HEK293 (cell line): ENCODE data around the gene LCORL.
A peak's percentile ranks its signal among the peaks of the same experiment; 100 is the strongest.

ENCODE experiments used
- CTCF ChIA-PET: fragments of 350-600 bp; formaldehyde crosslinking; extraction: SDS; loops from one replicate; lab custom pipeline; 2021; ENCODE audit warnings: antibody characterized with exemption; lab: Yijun Ruan, JAX
- POLR2A ChIA-PET: fragments of 300-600 bp; formaldehyde crosslinking; extraction: SDS; loops from one replicate; lab custom pipeline; 2020; ENCODE audit warnings: antibody characterized with exemption, inconsistent platforms; lab: Yijun Ruan, JAX
- H3K27ac ChIP-seq: fragments of 200-500 bp; sonication (Bioruptor generic); 2 replicates; pipeline ENCODE4 v1.5.1; 2014; ENCODE audit warnings: low read depth, low read length, control low read depth, inconsistent platforms; ENCODE audit errors: extremely low read depth
- H3K36me3 ChIP-seq, 2 experiments: fragments of 200-500 bp in 1 of 2; sonication (Bioruptor generic) in 1 of 2; 1 replicate in 1 of 2; 2 replicates in 1 of 2; pipeline ENCODE4 v1.5.1; 2014 to 2017; ENCODE audit warnings: inconsistent platforms in 2 of 2, low read length in 2 of 2; ENCODE audit not compliant: control insufficient read depth in 2 of 2, insufficient read depth in 1 of 2
- H3K4me1 ChIP-seq: fragments of 200-500 bp; sonication (Bioruptor generic); 2 replicates; pipeline ENCODE4 v1.5.1; 2014; ENCODE audit warnings: mild to moderate bottlenecking, low read length, inconsistent platforms; ENCODE audit not compliant: control insufficient read depth, insufficient read depth
- H3K4me3 ChIP-seq: 2 replicates; pipeline ENCODE4 v1.5.1; 2011; ENCODE audit warnings: low read depth, mild to moderate bottlenecking, control low read depth, low read length, moderate library complexity
- H3K9me3 ChIP-seq: fragments of 200-500 bp; sonication (Bioruptor generic); 2 replicates; pipeline ENCODE4 v1.5.1; 2014; ENCODE audit warnings: low read depth, low read length, inconsistent platforms; ENCODE audit not compliant: control insufficient read depth, insufficient read depth
- EGR2 ChIP-seq: fragments of 450-650 bp; formaldehyde crosslinking; IDR thresholded peaks from 2 replicates; pipeline ENCODE4 v1.5.1; 2016; ENCODE audit warnings: low read depth, missing biosample characterization, missing genetic modification characterization
- GLIS1 ChIP-seq: fragments of 450-650 bp; formaldehyde crosslinking; IDR thresholded peaks from 2 replicates; pipeline ENCODE4 v1.5.1; 2016; ENCODE audit warnings: missing biosample characterization, missing genetic modification characterization
- KLF9 ChIP-seq: fragments of 450-650 bp; formaldehyde crosslinking; IDR thresholded peaks from 2 replicates; pipeline ENCODE4 v1.5.1; 2016; ENCODE audit warnings: missing biosample characterization, missing genetic modification characterization, low read depth
- PRDM10 ChIP-seq: fragments of 450-650 bp; formaldehyde crosslinking; IDR thresholded peaks from 2 replicates; pipeline ENCODE4 v1.5.1; 2016; ENCODE audit warnings: missing biosample characterization, missing genetic modification characterization
- PRDM2 ChIP-seq: fragments of 450-650 bp; formaldehyde crosslinking; IDR thresholded peaks from 2 replicates; pipeline ENCODE4 v1.5.1; 2016; ENCODE audit warnings: missing biosample characterization, missing genetic modification characterization, borderline replicate concordance
- REPIN1 ChIP-seq: fragments of 450-650 bp; formaldehyde crosslinking; IDR thresholded peaks from 2 replicates; pipeline ENCODE4 v1.5.1; 2017; ENCODE audit warnings: missing biosample characterization, missing genetic modification characterization, low read depth
- ZBTB21 ChIP-seq: fragments of 450-650 bp; formaldehyde crosslinking; IDR thresholded peaks from 2 replicates; pipeline ENCODE4 v1.5.1; 2017; ENCODE audit warnings: missing biosample characterization, missing genetic modification characterization
- ZBTB7A ChIP-seq: fragments of 450-650 bp; formaldehyde crosslinking; IDR thresholded peaks from 2 replicates; pipeline ENCODE4 v1.5.1; 2016; ENCODE audit warnings: low read depth, missing biosample characterization, missing genetic modification characterization
- ZNF146 ChIP-seq: fragments of 450-650 bp; formaldehyde crosslinking; IDR thresholded peaks from 2 replicates; pipeline ENCODE4 v1.5.1; 2016; ENCODE audit warnings: missing biosample characterization, missing genetic modification characterization
- ZNF157 ChIP-seq: fragments of 450-650 bp; formaldehyde crosslinking; IDR thresholded peaks from 2 replicates; pipeline ENCODE4 v1.5.1; 2016; ENCODE audit warnings: missing biosample characterization, missing genetic modification characterization
- ZNF239 ChIP-seq: fragments of 450-650 bp; formaldehyde crosslinking; IDR thresholded peaks from 2 replicates; pipeline ENCODE4 v1.5.1; 2016; ENCODE audit warnings: missing biosample characterization, missing genetic modification characterization
- ZNF292 ChIP-seq: fragments of 450-650 bp; formaldehyde crosslinking; IDR thresholded peaks from 2 replicates; pipeline ENCODE4 v1.5.1; 2016; ENCODE audit warnings: low read depth, missing biosample characterization, missing genetic modification characterization, borderline replicate concordance
- ZNF449 ChIP-seq: fragments of 450-650 bp; formaldehyde crosslinking; IDR thresholded peaks from 2 replicates; pipeline ENCODE4 v1.5.1; 2017; ENCODE audit warnings: missing biosample characterization, mild to moderate bottlenecking, missing genetic modification characterization, moderate library complexity
- ZNF629 ChIP-seq: fragments of 450-650 bp; formaldehyde crosslinking; IDR thresholded peaks from 2 replicates; pipeline ENCODE4 v1.5.1; 2017; ENCODE audit warnings: missing biosample characterization, missing genetic modification characterization
- ZNF639 ChIP-seq: fragments of 450-650 bp; formaldehyde crosslinking; IDR thresholded peaks from 2 replicates; pipeline ENCODE4 v1.5.1; 2016; ENCODE audit warnings: missing biosample characterization, missing genetic modification characterization
- ZNF707 ChIP-seq: fragments of 450-650 bp; formaldehyde crosslinking; IDR thresholded peaks from 2 replicates; pipeline ENCODE4 v1.5.1; 2016; ENCODE audit warnings: missing biosample characterization, missing genetic modification characterization
- ZSCAN18 ChIP-seq: fragments of 450-650 bp; formaldehyde crosslinking; IDR thresholded peaks from 2 replicates; pipeline ENCODE4 v1.5.1; 2016; ENCODE audit warnings: missing biosample characterization, missing genetic modification characterization
- ZSCAN5A ChIP-seq: fragments of 450-650 bp; formaldehyde crosslinking; IDR thresholded peaks from 2 replicates; pipeline ENCODE4 v1.5.1; 2016; ENCODE audit warnings: missing biosample characterization, missing genetic modification characterization
- TF ChIP-seq, protein P1 (sequence below): fragments of 450-650 bp; formaldehyde crosslinking; IDR thresholded peaks from 2 replicates; pipeline ENCODE4 v1.5.1; 2016; ENCODE audit warnings: missing biosample characterization, missing genetic modification characterization

Gene LCORL

GRCh38 chr4:18020145-18020670 lies 1.3 kb downstream of the LCORL start (continued):
- TF ChIP-seq ZNF292 (no peak), GLIS1 (tag by site-specific recombination) (no peak), PRDM2 (tag by site-specific recombination) (no peak), ZNF639 (tag by site-specific recombination) (no peak), ZSCAN5A (tag by site-specific recombination) (no peak), EGR2 (peak; percentile 71; the same call in 1 of the 2 replicates)
- TF ChIP-seq, protein P1, sequence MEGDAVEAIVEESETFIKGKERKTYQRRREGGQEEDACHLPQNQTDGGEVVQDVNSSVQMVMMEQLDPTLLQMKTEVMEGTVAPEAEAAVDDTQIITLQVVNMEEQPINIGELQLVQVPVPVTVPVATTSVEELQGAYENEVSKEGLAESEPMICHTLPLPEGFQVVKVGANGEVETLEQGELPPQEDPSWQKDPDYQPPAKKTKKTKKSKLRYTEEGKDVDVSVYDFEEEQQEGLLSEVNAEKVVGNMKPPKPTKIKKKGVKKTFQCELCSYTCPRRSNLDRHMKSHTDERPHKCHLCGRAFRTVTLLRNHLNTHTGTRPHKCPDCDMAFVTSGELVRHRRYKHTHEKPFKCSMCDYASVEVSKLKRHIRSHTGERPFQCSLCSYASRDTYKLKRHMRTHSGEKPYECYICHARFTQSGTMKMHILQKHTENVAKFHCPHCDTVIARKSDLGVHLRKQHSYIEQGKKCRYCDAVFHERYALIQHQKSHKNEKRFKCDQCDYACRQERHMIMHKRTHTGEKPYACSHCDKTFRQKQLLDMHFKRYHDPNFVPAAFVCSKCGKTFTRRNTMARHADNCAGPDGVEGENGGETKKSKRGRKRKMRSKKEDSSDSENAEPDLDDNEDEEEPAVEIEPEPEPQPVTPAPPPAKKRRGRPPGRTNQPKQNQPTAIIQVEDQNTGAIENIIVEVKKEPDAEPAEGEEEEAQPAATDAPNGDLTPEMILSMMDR (tag by site-specific recombination) = no peak

DNA sequence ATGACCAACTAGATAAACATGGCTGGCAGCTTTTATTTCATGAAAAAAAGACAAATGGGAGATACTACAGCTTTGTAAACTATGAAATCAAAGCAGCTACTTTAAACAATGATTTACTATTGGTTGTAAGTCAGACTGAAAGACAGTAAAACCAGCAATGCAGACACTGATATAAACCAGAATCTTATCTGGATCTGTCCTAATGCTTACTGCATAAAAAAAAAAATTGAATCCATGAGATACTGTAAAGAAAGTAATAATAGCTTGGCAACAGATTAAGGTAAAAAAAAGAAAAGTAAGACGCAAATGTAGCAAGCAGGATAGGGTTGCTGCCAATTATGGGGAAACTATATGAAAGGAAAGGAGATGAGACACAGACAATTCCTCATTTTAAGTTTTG lies 7.3 kb downstream of the LCORL start:
- no peaks in the 10 kb centered on the region for H3K9me3 ChIP-seq
- H3K4me3 ChIP-seq = no peak overlapping the region
- 0 out of 2 replicates have a peak, but pooled peaks cover 3% of the 10 kb centered on the region for H3K4me1 ChIP-seq
- TF ChIP-seq ZNF449 (no peak), ZBTB21 (tag by site-specific recombination) (no peak), ZNF707 (tag by site-specific recombination) (no peak), ZNF146 (tag by site-specific recombination) (no peak), ZNF629 (tag by site-specific recombination) (no peak), PRDM10 (tag by site-specific recombination) (no peak), ZNF157 (tag by site-specific recombination) (no peak), ZNF239 (no peak), REPIN1 (no peak), ZNF292 (no peak), ZSCAN18 (tag by site-specific recombination) (no peak), KLF9 (tag by site-specific recombination) (no peak), ZBTB7A (tag by site-specific recombination) (no peak)
- ChIA-PET CTCF (interaction anchor here (0.6 kb wide), 1 partner anchor 232 kb away, joined by 3 read pairs; no protein-coding TSS in a partner anchor), POLR2A (no interaction called here)
- no peaks in the 10 kb centered on the region for H3K36me3 ChIP-seq
- no peak overlapping the region for H3K27ac ChIP-seq
